ENCODE results near the gene ST6GALNAC2. TPM values are rescaled to one million over a fixed set of nuclear protein-coding genes. Genes with fewer than 3 reads are reported as not detected.

ST6GALNAC2 gene
- total and polyA plus RNA-seq, 2 experiments from 2014 or later: 0.31 TPM; not detected in 1

- H3K9me2 ChIP-seq (ENCODE audit: insufficient read depth): no peaks in the 10 kb centered on the region
- no peaks in the 10 kb centered on the region for H3F3A ChIP-seq (replicated peaks; ENCODE audit: low read depth)
- DNase-seq (ENCODE audit: low spot score): no peak
- ATAC-seq: no peak
- H3K4me1 Mint-ChIP-seq: peaks cover 7% of the 10 kb centered on the region; the same call in 2 of the 3 replicates
- H3K79me2 ChIP-seq (replicated peaks; ENCODE audit: insufficient read depth): no peaks in the 10 kb centered on the region
- no peaks in the 10 kb centered on the region for H3K36me3 Mint-ChIP-seq (ENCODE audit: low read depth)
- H3K4me1 ChIP-seq (ENCODE audit: insufficient read depth): peaks cover 7% of the 10 kb centered on the region
- no peak overlapping the region for H3K4me3 ChIP-seq
- H3K4me2 ChIP-seq: no peak overlapping the region
- no peaks in the 10 kb centered on the region for H3K36me3 ChIP-seq (ENCODE audit: insufficient read depth)
- H4K20me1 ChIP-seq (replicated peaks; ENCODE audit: insufficient read depth): no peaks in the 10 kb centered on the region; the same call in 1 of the 2 replicates
- H3K27me3 ChIP-seq (ENCODE audit: insufficient read depth): peaks cover 44% of the 10 kb centered on the region
- no peak for TF ChIP-seq EZH2 (IDR thresholded peaks at IDR 0.05; ENCODE audit: low read depth, unreplicated experiment)
- no peak for TF ChIP-seq JUNB (IDR thresholded peaks at IDR 0.05; ENCODE audit: unreplicated experiment)
- no peak for TF ChIP-seq NANOG (IDR thresholded peaks at IDR 0.05; ENCODE audit: borderline replicate concordance)
- no peak for TF ChIP-seq CTCF (conservative IDR thresholded peaks at IDR 0.05; ENCODE audit: low read depth in 2 of 2)
- no peak for TF ChIP-seq ETS1 (IDR thresholded peaks at IDR 0.05)
- no peak for TF ChIP-seq REST (IDR thresholded peaks at IDR 0.05; ENCODE audit: unreplicated experiment)
- TF ChIP-seq STAT1 (IDR thresholded peaks at IDR 0.05; ENCODE audit: unreplicated experiment): no peak
- TF ChIP-seq ZNF331 (CRISPR knock-in tag; IDR thresholded peaks at IDR 0.05; ENCODE audit: low read depth): no peak
- TF ChIP-seq EZH2phosphoT487 (IDR thresholded peaks at IDR 0.05; ENCODE audit: unreplicated experiment): no peak
- no peak for TF ChIP-seq CREB1 (CRISPR knock-in tag; IDR thresholded peaks at IDR 0.05; ENCODE audit: low read depth)
- TF ChIP-seq POLR2AphosphoS5 (IDR thresholded peaks at IDR 0.05; ENCODE audit: low read depth): no peak
- no peak for TF ChIP-seq ZNF114 (CRISPR knock-in tag; IDR thresholded peaks at IDR 0.05)
- no peak for TF ChIP-seq ZNF462 (CRISPR knock-in tag; IDR thresholded peaks at IDR 0.05)
- H3K4me3 Mint-ChIP-seq: no peak overlapping the region
- H3K9me3 Mint-ChIP-seq: no peaks in the 10 kb centered on the region; the same call in 2 of the 3 replicates
- peaks cover 25% of the 10 kb centered on the region for H3K27me3 Mint-ChIP-seq (ENCODE audit: insufficient read depth, low read depth, poor library complexity)
- H3K27ac Mint-ChIP-seq: no peak overlapping the region
- H2AFZ ChIP-seq: no peak overlapping the region
- no peak overlapping the region for H3K27ac ChIP-seq (ENCODE audit: low read depth)
Measured at GRCh38 chr17:76579281-76579680, 6.4 kb downstream of the ST6GALNAC2 start.

All from GM23338 (cell line).